NCI-H1092 (cell line): ENCODE results near the gene VWA3A.
"Not testable (repeated sequence)": the region's sequence is repeated elsewhere in the genome, so short reads cannot be mapped to it uniquely, and the experiment has no call there.

Experiments
- DNase-seq: peaks from one replicate; lab custom pipeline; 2025; lab: John Stamatoyannopoulos, UW

Gene VWA3A, protein sequence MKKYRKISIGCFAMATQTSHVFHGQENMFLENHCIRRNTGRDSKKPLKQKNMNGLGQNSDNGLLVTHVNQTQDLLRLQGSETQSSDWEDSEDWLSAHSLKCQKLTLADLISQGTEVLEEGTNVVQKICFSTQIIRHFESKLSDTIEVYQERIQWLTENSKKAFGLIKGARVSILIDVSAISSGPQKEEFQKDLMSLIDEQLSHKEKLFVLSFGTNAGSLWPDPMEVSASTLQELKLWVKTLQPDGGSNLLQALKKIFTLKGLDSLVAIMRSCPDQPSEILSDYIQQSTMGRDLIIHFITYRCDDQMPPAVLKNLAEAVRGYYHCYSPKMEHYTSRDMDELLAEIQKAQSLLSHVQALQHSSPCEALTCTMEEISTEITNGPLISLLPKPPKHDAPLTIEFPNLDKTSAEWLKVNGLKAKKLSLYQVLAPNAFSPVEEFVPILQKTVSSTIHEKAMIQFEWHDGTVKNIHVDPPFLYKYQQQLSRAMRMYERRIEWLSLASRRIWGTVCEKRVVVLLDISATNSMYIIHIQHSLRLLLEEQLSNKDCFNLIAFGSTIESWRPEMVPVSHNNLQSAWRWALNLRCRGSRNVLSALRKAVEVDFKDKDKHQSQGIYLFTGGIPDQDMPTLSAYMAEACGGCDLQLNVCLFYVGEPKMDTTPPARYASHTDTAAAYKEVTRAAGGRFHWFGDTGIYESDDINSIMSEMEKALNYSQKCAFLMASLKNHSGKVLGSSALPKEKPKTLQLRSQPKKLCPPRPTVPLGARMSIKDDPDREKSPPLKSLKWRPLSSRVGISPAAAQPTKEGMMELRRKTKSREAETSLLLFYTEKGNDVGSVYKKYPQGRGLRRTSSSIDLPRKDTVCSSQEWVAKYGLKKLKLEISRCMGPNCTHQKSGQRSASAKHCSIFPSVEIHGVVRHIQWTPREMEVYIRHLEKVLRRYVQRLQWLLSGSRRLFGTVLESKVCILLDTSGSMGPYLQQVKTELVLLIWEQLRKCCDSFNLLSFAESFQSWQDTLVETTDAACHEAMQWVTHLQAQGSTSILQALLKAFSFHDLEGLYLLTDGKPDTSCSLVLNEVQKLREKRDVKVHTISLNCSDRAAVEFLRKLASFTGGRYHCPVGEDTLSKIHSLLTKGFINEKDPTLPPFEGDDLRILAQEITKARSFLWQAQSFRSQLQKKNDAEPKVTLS

DNA sequence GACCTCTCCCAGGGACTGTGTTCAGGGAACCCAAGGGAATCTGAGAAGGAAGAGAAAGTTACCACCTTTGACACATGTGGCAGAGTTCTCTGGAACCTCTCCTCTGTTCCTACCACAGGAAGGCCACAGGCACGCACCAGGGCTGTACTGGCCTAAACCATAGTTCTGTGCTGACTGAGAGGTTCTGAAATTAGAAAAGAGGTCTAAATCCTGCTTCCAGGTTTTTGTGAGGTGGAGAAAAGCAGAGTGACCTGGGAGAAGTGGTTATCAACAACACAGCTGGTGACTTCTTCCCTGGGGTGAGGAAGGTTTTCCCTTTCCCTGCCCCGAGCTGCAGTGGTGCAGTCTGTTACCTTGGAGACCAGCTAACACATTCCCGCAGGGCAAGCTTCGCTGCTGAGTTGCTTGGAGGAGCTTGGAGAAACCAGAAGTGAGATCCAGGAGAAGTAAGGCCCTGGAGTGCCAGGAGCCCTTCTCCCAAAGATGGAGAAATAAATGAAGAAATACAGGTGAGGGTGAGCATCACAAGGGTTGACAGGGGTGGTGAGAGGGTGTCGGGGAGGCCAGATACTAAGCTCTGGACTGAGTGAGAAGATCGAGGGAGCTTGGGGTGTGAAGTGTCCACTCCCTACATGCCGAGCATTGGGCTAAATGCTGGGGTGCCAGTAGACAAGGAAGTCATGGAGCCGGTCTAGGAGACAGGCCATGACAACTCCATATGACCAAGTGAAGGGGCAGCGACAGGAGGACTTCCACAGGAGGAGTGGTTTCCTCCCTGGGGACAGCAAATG lies at the start of gene VWA3A:
TSS of gene VWA3A (plus strand) at position 399 of the 791 bp plus-strand sequence. CDS start at position 496, 97 bp downstream.
- no peak for DNase-seq

DNA sequence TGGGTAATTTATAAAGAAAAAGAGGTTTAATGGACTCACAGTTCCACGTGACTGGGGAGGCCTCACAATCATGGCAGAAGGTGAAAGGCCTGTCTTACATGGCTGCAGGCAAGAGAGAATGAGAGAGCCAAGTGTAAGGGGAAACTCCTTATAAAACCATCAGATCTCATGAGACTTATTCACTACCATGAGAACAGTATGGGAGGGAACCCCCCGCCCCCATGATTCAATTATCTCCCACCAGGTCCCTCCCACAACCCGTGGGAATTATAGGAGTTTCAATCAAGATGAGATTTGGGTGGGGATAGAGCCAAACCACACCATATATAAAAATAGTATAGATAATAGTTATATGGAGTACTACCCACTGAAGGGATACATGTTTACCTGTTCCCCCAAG lies 48.5 kb upstream of the VWA3A start:
- not testable (repeated sequence) for DNase-seq

DNA sequence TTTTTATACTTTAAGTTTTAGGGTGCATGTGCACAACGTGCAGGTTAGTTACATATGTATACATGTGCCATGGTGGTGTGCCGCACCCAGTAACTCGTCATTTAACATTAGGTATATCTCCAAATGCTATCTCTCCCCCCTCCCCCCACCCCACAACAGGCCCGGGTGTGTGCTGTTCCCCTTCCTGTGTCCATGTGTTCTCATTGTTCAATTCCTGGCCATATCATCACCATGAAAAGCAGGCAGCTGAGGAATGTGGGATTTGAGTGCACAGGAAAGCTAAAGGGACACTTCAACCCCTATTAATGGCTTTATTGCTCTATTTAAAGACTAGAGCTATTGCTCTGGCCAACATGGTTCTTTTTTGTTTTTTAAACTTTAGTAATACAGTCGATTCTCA lies 46.5 kb upstream of the VWA3A start:
- DNase-seq = not testable (repeated sequence)

DNA sequence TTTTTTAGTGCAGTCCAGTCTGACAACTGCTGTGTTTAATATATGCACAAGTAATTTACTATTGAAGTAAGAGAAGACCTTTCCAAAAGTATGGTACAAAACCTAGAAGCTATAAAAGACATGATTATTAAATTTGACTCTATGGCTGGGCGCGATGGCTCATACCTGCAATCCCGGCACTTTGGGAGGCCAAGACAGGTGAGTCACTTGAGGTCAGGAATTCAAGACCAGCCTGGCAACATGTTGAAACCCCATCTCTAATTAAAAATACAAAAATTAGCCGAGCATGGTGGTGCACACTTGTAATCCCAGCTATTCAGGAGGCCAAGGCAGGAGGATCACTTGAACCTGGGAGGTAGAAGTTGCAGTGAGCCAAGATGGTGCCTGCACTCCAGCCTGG lies 41.4 kb upstream of the VWA3A start:
- no peak for DNase-seq

DNA sequence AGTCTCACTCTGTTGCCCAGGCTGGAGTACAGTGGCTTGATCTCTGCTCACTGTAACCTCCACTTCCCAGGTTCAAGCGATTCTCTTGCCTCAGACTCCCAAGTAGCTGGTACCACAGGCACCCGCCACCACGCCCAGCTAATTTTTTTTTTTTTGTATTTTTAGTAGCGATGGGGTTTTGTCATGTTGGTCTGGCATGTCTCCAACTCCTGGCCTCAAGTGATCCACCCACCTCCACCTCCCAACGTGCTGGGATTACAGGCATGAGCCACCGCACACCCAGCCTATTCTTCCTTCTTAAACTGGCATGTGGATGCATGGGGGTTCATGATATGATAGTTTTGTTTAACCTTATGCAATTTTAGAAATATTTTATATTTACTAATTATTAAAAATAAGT lies 39.4 kb upstream of the VWA3A start:
- no peak for DNase-seq

DNA sequence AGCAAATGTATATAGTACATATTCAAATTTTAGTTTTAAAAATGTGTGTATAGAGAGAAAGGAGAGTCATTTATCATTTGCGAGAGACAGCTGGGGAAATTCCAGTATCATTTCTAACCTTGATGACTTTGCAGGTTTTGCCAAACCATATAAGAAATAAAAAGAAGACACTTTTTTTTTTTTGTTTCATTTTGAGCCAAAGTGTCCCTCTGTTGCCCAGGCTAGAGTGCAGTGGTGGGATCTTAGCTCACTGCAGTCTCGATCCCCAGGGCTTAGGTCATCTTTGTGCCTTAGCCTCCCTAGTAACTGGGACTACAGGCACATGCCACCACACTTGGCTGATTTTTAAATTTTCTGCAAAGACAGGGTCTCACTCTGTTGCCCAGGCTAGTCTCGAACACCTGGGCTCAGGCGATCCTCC lies 38.4 kb upstream of the VWA3A start:
- DNase-seq = no peak

DNA sequence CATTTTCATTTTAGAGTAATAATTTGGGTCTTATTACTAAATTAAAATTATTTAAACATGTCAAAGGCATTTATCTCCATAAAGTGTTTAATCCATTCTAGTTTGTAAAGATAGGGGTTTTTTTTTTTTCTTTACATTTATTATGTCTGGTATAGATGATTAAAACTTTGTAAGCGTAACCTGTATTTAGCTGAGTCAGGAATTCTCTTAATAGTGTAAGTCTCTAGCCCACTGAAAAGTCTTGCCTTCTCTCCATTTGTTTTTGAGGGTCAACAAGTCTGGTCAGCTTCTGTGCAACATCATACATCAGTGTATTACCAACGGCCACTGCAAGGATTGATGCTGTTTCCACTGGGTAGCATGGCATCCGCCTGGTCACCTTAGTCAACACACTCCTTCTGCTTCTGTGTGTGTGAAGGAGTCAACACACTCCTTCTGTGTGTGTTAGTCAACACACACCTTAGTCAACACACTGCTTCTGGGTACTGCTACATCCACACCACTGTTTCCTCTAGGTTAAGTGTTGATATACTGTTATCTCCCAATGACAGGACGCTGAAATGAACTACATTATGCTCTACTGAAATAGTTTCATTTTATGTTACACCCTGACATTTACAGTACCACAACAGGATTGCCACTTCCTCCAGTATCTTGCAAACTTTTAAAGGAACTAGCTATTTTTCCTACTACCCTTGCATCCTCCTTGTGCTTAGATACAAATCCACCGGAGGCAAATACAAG lies 37.3 kb upstream of the VWA3A start:
- DNase-seq = no peak

DNA sequence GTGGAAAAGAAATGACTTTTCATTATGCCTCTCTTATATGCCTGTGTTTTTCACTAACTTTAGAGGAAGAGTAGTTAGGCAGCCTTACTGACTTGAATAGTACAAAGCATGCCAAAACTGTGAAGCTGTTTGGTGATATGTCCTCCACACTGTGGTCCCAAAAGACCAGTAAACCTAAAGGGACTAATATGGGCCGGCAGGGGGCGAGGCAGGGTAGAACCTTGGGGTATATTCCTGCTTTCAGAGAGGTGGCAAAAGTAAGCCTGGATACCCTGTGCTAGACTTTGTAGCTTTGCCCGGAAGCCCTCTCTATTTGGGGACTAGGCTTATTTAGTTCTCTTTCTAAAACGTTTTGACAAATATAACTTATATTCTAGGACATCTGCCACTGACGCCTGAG lies 36.5 kb upstream of the VWA3A start:
- DNase-seq = no peak

DNA sequence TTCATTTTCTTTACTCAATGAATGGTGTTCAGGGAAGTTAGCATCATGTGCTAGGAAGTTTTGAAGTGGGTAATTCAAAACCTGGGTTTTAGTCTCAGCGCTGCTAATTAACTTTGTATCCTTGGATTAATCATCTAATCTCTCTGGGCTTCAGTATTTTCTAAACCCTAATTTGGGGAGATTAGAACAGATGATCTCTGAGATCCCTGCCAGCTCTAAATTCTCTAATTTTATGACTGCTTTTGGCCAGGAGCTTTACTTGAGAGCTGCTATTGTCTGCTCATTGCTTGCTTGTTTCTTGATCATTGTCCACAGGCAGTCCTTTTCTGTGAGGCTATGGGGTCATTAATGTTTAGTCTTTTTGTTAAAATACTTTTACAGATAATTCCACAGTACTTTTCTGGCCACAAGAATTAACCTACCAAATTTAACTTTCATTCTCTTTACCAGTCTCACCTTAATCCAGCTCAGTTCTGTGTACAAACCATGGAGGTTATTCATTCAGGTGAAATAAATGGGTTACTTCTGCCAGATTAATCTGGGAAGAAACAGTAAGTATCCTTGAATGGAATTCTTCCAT lies 28.4 kb upstream of the VWA3A start:
- DNase-seq = no peak

DNA sequence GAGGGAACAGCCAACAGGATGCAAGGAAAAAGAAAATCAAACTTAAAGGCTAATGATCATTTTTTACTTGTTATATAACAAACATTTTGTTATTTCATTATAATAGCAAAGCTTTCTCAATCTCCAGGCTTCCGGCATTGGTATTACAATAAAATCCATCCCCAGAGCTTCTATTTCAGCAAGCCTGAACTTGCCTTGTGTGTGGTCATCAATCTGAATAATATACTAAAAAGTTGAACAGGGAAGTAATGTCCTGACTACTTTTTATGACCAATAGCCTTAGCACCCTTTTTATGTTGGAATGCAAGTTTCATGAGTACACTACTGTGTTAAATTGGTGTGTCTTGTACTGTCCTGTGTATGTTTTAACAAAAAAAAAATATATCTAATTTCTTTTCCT lies 27.1 kb upstream of the VWA3A start:
- no peak for DNase-seq

DNA sequence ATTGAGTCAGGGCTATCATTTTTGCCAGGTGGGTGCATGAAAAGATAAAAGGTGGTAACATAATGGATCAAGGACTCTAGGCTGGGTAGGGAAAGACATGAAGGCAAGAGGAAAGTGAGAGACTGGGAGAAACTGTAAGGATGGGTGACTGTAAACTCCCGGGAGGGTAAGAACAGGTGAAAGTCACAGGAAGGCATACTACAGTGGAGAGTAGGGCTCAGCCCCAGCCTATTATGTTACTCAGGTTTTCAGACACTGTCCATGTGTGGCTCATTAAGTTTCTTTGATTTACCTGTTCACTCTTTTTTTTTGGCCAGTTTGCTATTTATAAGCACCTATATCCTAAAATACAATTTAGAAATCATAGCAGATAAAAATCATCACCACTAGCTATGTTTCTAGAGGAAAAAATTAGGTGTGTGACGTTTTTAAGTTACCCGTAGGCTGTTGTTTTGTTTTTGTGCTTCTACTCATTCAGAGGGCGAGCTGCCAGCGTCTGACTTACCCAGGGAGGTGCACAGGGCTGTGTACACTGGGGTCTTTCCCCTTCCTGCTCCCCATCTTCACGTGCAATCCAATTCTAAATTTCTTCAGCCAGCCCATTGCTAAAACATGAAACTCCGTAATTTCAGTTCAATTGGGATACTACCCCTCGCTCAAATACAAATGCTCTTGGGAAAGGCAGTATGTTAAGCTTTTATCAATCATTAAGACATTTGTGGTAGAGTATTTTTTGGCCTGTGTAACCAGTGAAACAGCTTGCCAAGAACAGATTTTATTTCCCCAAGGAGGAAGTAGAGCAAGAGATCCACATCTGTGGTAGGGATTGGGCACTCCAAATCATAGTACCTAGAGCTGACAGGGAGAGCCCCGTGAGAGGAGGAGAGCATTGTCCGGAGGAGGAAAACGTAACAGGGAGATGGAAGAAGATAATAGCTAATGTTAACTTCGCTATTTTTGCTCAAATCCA lies 21.7 kb upstream of the VWA3A start:
- DNase-seq = no peak

DNA sequence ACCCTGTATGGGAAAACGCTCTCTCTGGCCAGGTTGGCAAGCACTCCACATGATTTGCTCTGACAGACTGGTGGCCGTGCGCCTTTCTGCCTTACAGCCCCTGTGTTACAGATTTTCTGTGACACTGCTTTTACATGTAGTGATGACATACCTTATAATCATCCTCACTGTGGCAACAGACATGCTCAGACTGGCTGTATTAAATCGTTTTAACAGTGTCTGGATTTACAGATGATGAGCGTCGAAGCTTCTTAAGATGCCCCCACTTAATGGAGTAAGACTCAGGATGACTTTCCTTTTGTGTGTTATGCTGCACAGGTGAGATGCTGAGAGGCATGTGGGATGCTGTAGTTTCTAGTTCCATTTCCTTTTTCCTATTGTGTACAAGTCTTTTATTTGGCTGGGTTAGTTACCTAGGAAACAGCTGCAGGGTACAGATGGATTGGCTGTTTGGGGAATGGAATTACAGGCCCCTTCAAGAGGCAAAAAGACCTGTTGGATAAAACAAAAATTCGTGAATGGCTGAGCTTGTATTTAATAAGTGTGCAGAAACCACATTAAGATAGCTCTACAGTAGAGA lies 20.9 kb upstream of the VWA3A start:
- no peak for DNase-seq

DNA sequence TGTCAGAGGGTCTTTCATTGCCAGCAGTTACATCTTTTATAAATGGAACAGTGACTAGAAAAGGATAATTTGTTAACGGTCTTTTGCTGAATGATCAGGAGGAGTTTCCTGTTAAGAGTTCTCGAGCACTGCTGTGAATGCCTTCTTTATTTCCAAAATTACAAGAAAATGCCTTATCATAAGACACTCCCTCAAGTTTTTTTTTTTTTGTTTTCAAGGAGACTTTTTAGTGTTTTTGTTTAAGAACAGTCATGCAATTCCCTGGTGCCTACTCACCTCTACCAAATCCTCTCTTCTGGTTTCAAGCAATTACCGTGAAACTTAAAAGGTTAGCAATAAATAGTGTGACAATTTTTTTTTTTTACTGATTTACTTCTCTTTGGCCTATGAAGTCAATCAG lies 19.0 kb upstream of the VWA3A start:
- DNase-seq = no peak

DNA sequence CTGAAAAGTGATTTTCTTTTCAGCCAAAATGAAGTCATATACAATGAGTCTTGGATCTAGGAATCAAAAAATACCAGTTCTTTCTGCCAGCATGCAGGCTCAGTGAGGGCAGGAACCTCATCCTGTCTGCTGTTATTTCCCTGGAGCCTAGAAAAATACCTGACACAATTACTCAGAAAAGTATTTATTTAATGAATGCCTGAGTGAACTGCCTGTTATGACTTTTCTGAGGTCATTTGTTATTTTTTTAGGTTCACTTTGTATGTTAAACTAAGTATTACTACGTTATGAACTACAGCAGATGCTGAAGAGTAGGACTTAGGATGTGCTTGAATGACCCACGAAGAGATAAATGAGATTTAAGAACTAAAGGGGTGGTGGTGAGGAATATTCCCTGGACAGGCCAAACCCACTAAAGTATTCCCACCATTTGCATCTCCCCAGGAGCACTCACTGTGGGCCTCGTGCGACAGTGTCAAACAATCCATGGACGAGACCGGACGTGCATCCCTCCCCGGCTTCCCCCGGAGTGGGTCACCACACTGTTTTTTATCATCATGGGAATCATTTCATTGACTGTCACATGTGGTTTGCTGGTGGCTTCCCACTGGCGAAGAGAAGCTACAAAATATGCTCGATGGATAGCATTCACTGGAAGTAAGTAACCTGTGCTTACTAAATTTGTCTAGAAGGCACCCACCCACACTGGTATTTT lies 17.1 kb upstream of the VWA3A start:
- DNase-seq = no peak

DNA sequence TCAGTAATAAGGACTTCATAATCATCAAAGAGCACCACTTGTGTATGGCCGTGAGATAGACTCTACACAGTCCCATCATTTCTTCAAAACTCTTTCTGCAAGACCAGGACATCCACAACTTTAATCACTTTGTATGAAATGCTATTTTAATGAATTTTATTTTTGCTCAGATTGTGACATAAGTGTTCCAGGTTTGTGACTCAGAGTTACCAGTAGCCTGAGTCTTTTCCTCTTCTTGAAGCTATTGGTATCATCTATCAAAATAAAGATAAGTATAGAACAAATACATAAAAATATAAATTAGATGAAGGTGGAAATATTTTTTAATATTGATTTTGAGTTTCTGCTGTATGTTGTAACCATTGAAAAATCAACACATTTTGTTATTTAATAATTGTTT lies 16.6 kb upstream of the VWA3A start:
- no peak for DNase-seq

DNA sequence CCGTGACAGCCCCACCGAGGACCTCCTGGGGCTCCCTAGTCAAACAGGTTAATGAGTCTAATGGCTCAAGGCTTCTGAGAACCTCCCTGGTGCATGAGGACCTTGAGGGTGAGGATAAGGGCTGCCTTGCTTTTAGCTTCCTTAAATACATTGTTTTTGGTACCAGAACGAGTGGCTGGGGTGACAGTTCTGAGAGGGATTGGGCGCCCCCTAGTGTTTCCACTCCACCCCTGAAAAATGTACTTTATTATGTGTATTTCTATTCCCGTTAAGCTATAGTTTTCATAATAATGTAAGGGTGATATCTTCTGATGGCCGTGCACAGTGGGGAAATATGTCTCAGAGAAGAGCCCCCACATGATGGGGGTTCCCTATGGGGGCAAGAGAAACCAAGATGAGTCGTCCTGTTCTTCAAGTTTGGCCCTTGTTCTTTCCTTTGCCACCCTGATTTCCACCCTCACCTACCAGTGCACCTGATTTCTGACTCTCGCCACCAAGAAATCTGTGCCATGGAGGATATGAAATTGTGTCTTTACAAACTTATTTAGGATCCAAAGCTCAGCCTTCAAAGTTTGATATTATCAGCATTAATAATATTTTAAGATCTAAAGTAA lies 14.5 kb upstream of the VWA3A start:
- DNase-seq = no peak

DNA sequence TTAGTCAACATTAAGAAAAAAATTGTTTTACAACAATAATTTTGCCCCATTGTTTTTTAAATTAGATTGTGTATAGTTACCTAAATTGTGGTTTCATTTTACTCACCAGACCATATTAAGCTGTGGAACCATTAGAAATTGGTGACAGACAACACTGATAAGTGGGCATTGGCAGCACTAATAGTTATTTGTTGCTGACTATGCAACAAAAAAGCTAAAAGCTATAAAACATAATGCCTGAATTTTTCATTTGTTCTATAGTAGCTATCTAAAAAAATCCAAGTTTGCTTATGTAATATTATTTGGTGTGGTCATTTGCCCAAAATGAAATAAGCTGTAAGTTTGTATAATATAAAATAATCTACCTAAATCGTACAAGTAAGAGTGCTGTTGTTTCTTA lies 13.7 kb upstream of the VWA3A start:
- no peak for DNase-seq

DNA sequence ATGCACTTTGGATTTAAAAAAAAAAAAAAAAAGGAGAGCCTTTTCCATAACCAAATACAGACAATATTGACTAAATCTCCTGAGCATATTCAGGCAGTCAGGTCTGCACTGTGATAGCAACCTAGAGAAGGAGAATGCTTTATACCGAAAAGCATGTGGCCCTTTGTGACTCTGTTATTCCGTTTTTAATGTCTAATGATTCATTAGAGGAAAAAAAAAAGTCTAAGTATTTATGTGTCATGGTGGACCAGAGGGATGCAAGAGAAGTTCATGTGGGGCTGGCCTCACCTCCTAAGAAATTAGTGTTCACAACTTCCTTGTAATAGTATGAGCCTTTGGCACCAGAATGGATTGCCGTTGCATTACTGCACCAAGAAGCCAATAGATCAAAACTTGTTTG lies 11.3 kb upstream of the VWA3A start:
- DNase-seq = no peak
